Calu3 (cell line): Measurements from ENCODE around the gene KLHDC4. TPM values are rescaled to one million over a fixed set of nuclear protein-coding genes. Genes with fewer than 3 reads are reported as not detected.

ENCODE experiments used
- BruUV-seq: library from RNA; stranded (reverse); fragments of 400-500 nt; replicated peaks from 2 replicates; lab custom pipeline; 2021; lab: Mats Ljungman, UMichigan
- CTCF ChIA-PET: fragments of 300-600 bp; sonication (Branson Sonifier 250); formaldehyde crosslinking; loops from one replicate; lab custom pipeline; 2022; ENCODE audit warnings: antibody characterized with exemption; lab: Charles Lee
- DNase-seq: peaks from one replicate; pipeline ENCODE4 v3.0.0; 2022
- H3K27ac Mint-ChIP-seq: one replicate; pipeline ENCODE4 v1.8.0; 2022; ENCODE audit warnings: mixed read lengths; ENCODE audit not compliant: unreplicated experiment
- H3K27me3 Mint-ChIP-seq: one replicate; pipeline ENCODE4 v1.8.0; 2022; ENCODE audit warnings: mixed read lengths; ENCODE audit not compliant: unreplicated experiment
- H3K36me3 Mint-ChIP-seq: one replicate; pipeline ENCODE4 v1.8.0; 2022; ENCODE audit warnings: mild to moderate bottlenecking, moderate library complexity, mixed read lengths; ENCODE audit not compliant: insufficient read depth, unreplicated experiment
- H3K4me1 Mint-ChIP-seq: one replicate; pipeline ENCODE4 v1.8.0; 2022; ENCODE audit warnings: mild to moderate bottlenecking, low read depth, mixed read lengths; ENCODE audit not compliant: unreplicated experiment
- H3K4me3 Mint-ChIP-seq: one replicate; pipeline ENCODE4 v1.8.0; 2022; ENCODE audit warnings: mild to moderate bottlenecking, low read depth, moderate library complexity, mixed read lengths; ENCODE audit not compliant: unreplicated experiment
- H3K9me3 Mint-ChIP-seq: one replicate; pipeline ENCODE4 v1.8.0; 2022; ENCODE audit warnings: low read depth, mixed read lengths; ENCODE audit not compliant: unreplicated experiment
- CTCF ChIP-seq: fragments of 200-600 bp; IDR thresholded peaks from one replicate; pipeline ENCODE4 v1.8.0; 2022; ENCODE audit warnings: antibody characterized with exemption; ENCODE audit not compliant: unreplicated experiment
- intact Hi-C: fragments of 100-400 bp; cut with micrococcal nuclease; formaldehyde crosslinking; loops from one replicate; pipeline ENCODE4 v1.10.0; 2022; ENCODE audit not compliant: unreplicated experiment
- total RNA-seq: library from RNA; stranded (reverse); gene quantifications from 2 replicates; pipeline ENCODE4 v1.2.3, GENCODE V29; 2022

KLHDC4 gene
- total RNA-seq, 1 experiment from 2014 or later: 106 TPM

DNA sequence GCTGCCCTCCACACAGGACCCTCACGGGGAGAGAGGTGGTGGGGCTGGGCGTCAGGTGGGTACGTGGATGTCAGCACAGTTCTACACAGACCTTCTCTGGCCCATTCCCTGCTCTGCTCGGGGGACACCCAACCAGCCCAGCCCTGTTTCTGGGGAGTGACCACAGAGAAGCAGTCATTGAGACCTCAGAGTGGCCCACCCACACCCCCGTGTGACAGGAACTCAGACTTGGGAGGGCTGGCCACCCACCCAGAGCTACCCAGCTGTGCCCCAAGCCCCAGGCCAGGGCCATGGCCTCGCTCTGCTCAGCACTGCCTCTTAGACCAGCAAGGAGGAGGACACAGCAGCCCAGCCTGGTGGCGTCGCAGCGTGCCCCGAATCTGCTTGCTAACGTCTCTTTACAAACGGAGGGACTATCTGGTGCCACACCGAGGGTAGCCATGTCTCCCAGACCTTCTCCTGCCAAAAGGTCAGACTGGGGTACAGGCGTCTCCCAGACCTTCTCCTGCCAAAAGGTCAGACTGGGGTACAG, 77.7 kb downstream of the KLHDC4 start:
- no peak for TF ChIP-seq CTCF
- Mint-ChIP-seq H3K27me3 (peaks cover 37% of the 10 kb centered on the region), H3K36me3 (peaks cover 23% of the 10 kb centered on the region), H3K9me3 (no peaks in the 10 kb centered on the region), H3K4me1 (no peaks in the 10 kb centered on the region), H3K4me3 (no peak overlapping the region), H3K27ac (no peak overlapping the region)
- intact Hi-C loops: no loop called here
- no peak for DNase-seq
- CTCF ChIA-PET: no interaction called here
- no TSS peak for BruUV-seq

GRCh38 chr16:87687126-87687910, 78.5 kb downstream of the KLHDC4 start:
- no TSS peak for BruUV-seq
- intact Hi-C loops: no loop called here
- H3K27me3 Mint-ChIP-seq: peaks cover 37% of the 10 kb centered on the region
- H3K36me3 Mint-ChIP-seq: peaks cover 19% of the 10 kb centered on the region
- no peak overlapping the region for H3K27ac Mint-ChIP-seq
- TF ChIP-seq CTCF: no peak
- H3K9me3 Mint-ChIP-seq: no peaks in the 10 kb centered on the region
- H3K4me3 Mint-ChIP-seq: no peak overlapping the region
- CTCF ChIA-PET: no interaction called here
- no peaks in the 10 kb centered on the region for H3K4me1 Mint-ChIP-seq
- DNase-seq: no peak

GRCh38 chr16:87686697-87687096, 79.1 kb downstream of the KLHDC4 start:
- peaks cover 38% of the 10 kb centered on the region for H3K27me3 Mint-ChIP-seq
- H3K27ac Mint-ChIP-seq: no peak overlapping the region
- H3K9me3 Mint-ChIP-seq: no peaks in the 10 kb centered on the region
- intact Hi-C loops: no loop called here
- peaks cover 14% of the 10 kb centered on the region for H3K36me3 Mint-ChIP-seq
- TF ChIP-seq CTCF: no peak
- CTCF ChIA-PET: no interaction called here
- DNase-seq: no peak
- no peak overlapping the region for H3K4me3 Mint-ChIP-seq
- no peaks in the 10 kb centered on the region for H3K4me1 Mint-ChIP-seq
- BruUV-seq: no TSS peak

DNA sequence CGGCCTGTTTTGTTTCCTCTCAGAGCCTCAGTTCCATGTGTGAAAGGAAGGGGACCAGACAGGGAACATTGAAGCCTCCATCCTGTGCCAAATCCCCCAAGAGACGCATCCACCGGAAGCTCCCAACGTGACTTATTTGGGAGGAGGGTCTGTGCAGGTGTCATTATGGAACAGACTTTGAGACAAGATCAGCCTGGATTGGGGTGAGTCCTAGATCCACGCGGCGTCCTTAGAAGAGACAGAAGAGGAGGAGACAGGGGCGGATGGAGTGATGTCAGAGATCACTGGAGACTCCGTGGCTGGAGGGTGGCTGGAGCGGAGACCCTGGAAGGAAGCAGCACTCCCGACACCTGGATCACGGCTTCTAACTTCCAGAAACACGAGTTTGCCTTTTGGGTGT, 80.0 kb downstream of the KLHDC4 start:
- CTCF ChIA-PET: no interaction called here
- DNase-seq: no peak
- no peak for TF ChIP-seq CTCF

More for the DNA sequence above, 80.0 kb downstream of the KLHDC4 start:
- Mint-ChIP-seq H3K27me3 (peaks cover 47% of the 10 kb centered on the region), H3K9me3 (no peaks in the 10 kb centered on the region), H3K36me3 (peaks cover 9% of the 10 kb centered on the region), H3K4me1 (no peaks in the 10 kb centered on the region), H3K27ac (no peak overlapping the region), H3K4me3 (no peak overlapping the region)
- no TSS peak for BruUV-seq
- intact Hi-C loops: no loop called here
